Measurements from ENCODE around the gene WDR5. TPM values are rescaled to one million over a fixed set of nuclear protein-coding genes. Genes with fewer than 3 reads are reported as not detected.

Gene WDR5
- total and polyA plus RNA-seq, 7 donors: 10.8 to 33.6 (median 15.0) TPM

DNA sequence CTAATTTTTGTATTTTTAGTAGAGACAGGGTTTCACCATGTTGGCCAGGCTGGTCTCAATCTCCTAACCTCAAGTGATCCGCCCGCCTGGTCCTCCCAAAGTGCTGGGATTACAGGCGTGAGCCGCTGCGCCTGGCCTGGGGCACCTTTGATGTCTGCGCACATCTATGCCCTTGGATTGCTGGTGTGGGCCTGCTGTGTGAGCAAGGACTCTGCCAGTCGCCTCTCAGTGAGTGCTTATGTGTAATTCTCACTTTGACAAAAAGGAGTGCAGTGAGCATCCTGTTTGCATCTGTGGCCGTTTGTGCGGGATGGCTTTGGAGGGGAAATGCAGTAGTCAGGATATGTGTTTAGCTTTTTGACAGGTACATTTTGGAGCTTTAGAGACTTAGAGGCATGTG is 9.4 kb downstream of the WDR5 start:
- Histone ChIP-seq H3K4me3 (no peak overlapping the region), H3K36me3 (peaks cover 21 to 98% (median 67%) of the 10 kb centered on the region in 4 donors), H3K9me3 (no peaks in the 10 kb centered on the region), H3K27ac (no peak overlapping the region), H3K4me1 (no peaks in the 10 kb centered on the region), H3K27me3 (no peaks in the 10 kb centered on the region)
- TF ChIP-seq EP300 (IDR thresholded peaks at IDR 0.05): no peak
- intact Hi-C loops (cut with DNase I): no loop called here
- DNase-seq: no peak
- WGBS, 2 donors: 94 to 95% methylated on average over 9 of the region's 9 CpGs

DNA sequence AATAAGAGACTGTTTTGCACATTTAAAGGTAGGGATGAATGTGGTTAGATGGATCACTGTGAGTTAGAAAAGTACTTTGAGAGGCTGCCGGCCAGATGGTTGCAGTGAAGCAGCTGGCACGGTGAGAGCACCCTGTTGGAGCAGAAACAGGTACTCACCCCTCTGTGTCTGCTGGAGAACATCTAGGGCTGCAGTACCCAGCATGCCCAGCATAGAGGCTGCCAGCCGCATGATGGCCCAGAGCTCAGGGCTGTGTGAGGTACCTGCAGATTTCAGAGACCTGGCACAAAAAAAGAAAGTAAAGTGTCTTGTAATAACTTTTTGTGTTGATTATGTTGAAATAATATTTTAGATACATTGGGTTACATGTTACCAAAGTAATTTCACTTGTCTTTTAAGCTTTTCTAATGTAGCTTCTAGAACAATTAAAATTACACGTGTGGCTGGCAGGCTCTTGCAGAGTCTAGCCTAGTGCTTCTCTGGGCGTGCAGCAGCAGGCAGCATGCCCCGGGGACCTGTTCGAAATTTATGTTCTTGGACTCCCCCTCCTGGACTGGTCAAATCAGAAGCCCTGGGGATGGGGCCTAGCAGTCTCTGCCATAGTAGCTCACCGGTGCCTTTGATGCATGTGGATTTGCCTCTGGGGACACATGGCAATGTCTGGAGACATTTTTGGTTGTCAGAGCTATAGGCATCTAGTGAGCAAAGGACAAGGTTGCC is 11.1 kb downstream of the WDR5 start:
- no peak overlapping the region for H3K4me3 ChIP-seq
- no peaks in the 10 kb centered on the region for H3K4me1 ChIP-seq
- H3K27me3 ChIP-seq: no peaks in the 10 kb centered on the region
- no peak overlapping the region for H3K27ac ChIP-seq
- intact Hi-C loops (cut with DNase I): no loop called here
- no peak for TF ChIP-seq EP300 (IDR thresholded peaks at IDR 0.05)
- no peak for TF ChIP-seq POLR2AphosphoS5 (IDR thresholded peaks at IDR 0.05)
- TF ChIP-seq, protein P1, sequence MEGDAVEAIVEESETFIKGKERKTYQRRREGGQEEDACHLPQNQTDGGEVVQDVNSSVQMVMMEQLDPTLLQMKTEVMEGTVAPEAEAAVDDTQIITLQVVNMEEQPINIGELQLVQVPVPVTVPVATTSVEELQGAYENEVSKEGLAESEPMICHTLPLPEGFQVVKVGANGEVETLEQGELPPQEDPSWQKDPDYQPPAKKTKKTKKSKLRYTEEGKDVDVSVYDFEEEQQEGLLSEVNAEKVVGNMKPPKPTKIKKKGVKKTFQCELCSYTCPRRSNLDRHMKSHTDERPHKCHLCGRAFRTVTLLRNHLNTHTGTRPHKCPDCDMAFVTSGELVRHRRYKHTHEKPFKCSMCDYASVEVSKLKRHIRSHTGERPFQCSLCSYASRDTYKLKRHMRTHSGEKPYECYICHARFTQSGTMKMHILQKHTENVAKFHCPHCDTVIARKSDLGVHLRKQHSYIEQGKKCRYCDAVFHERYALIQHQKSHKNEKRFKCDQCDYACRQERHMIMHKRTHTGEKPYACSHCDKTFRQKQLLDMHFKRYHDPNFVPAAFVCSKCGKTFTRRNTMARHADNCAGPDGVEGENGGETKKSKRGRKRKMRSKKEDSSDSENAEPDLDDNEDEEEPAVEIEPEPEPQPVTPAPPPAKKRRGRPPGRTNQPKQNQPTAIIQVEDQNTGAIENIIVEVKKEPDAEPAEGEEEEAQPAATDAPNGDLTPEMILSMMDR (IDR thresholded peaks at IDR 0.05): no peak
- no peak for TF ChIP-seq POLR2A (IDR thresholded peaks at IDR 0.05)
- peaks cover 21 to 98% (median 65%) of the 10 kb centered on the region in 4 donors for H3K36me3 ChIP-seq
- no peaks in the 10 kb centered on the region for H3K9me3 ChIP-seq
- no peak for DNase-seq
- WGBS, 2 donors: 91% methylated on average over 8 of the region's 8 CpGs

DNA sequence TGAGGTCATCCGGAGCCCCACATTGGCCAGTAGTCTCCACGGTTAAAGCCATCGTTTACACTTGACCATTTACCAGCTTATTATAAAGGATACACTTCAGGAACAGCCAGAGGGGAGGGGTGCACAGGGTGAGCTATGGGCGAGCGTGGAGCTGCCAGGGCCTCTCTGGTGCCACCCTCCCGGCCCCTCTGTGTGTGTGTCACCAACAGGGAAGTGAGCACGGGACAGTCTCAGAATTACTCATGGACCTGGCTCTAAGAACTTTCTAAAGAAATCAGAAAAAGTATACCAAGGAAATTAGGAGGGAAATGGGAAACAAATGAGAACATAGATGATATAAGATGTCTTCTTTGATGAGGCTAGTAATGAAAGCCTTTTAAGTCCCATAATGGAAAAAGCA is 13.5 kb downstream of the WDR5 start:
- DNase-seq: no peak
- TF ChIP-seq, protein P1 (IDR thresholded peaks at IDR 0.05): no peak
- TF ChIP-seq POLR2A (IDR thresholded peaks at IDR 0.05) (no peak), EP300 (IDR thresholded peaks at IDR 0.05) (no peak), POLR2AphosphoS5 (IDR thresholded peaks at IDR 0.05) (no peak)
- Histone ChIP-seq H3K36me3 (peaks cover 25 to 98% (median 65%) of the 10 kb centered on the region in 4 donors), H3K27me3 (no peaks in the 10 kb centered on the region), H3K27ac (no peak overlapping the region), H3K4me1 (no peaks in the 10 kb centered on the region), H3K4me3 (no peak overlapping the region), H3K9me3 (no peaks in the 10 kb centered on the region)
- intact Hi-C loops (cut with DNase I): no loop called here
- 90 to 91% methylated on average over 7 of the region's 7 CpGs for WGBS, 2 donors

DNA sequence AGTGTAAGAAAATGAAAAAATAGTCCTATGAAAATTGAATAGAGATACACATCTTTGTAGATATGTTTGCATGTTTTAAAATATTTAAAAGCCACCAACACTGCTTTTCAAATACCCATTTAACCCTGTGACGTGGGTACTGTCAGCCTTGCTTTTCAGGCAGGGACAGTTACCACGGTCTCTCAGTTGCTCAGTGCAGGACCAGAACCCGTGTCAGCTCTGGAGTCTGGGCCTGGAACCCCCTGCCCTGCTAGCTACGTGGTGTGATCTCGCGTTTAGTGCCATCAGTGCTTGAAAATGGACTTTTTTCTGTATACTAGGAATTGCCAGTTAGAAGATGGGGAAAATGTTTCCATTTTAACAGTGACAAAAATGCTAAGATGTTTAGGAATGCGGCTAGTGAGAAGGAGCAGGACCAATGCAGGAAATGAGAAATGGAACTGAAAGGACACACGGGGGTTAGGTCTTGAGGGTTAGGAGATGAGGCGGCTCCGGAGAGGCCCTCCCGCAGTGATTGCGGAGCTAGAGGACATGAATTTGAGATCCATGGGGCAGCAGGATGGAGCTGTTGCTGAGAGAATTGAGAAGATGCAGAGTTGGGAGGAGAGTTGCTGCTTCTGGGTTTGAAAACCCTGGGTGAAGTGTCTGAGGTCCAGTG is 14.8 kb downstream of the WDR5 start:
- Histone ChIP-seq H3K9me3 (no peaks in the 10 kb centered on the region), H3K4me3 (no peak overlapping the region), H3K27ac (no peak overlapping the region), H3K36me3 (peaks cover 25 to 100% (median 67%) of the 10 kb centered on the region in 4 donors), H3K27me3 (no peaks in the 10 kb centered on the region), H3K4me1 (no peaks in the 10 kb centered on the region)
- DNase-seq: no peak
- WGBS, 2 donors: 90 to 91% methylated on average over 12 of the region's 12 CpGs
- TF ChIP-seq POLR2AphosphoS5 (IDR thresholded peaks at IDR 0.05): no peak
- no peak for TF ChIP-seq POLR2A (IDR thresholded peaks at IDR 0.05)
- TF ChIP-seq, protein P1 (IDR thresholded peaks at IDR 0.05): no peak
- no peak for TF ChIP-seq EP300 (IDR thresholded peaks at IDR 0.05)
- intact Hi-C loops (cut with DNase I): no loop called here

DNA sequence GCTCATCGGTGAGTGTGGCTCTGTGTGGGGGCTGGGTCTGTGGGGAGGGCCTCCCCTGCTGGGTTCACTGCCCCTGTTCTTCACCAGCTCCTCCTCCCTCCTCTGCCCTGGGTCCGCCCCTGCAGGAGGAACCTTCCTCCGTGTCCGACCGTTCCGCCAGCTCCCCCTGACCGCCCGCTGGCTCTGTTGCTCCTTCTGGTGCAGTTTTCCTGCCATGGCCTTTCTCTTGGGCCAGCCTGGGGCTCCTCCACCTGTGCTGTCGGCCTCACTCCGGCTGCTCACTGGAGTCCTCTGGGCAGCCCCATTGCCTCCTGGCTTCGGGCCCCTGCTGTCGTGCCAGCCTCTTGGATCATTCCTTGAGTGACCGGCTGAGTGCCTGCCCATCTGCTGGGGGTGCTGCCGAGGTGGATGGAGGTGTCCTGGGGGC is 16.2 kb downstream of the WDR5 start:
- TF ChIP-seq POLR2A (IDR thresholded peaks at IDR 0.05) (no peak), EP300 (IDR thresholded peaks at IDR 0.05) (no peak), POLR2AphosphoS5 (IDR thresholded peaks at IDR 0.05) (no peak)
- TF ChIP-seq, protein P1 (IDR thresholded peaks at IDR 0.05): no peak
- no peak overlapping the region for H3K4me3 ChIP-seq
- H3K27ac ChIP-seq: no peak overlapping the region
- peaks cover 38 to 100% (median 75%) of the 10 kb centered on the region in 4 donors for H3K36me3 ChIP-seq
- intact Hi-C loops (cut with DNase I): no loop called here
- H3K9me3 ChIP-seq: no peaks in the 10 kb centered on the region
- WGBS, 2 donors: 91 to 94% methylated on average over 14 of the region's 14 CpGs
- DNase-seq: no peak
- no peaks in the 10 kb centered on the region for H3K27me3 ChIP-seq
- no peaks in the 10 kb centered on the region for H3K4me1 ChIP-seq
